ENCODE measurements around the gene TCP11L2.

The TCP11L2 gene

DNA sequence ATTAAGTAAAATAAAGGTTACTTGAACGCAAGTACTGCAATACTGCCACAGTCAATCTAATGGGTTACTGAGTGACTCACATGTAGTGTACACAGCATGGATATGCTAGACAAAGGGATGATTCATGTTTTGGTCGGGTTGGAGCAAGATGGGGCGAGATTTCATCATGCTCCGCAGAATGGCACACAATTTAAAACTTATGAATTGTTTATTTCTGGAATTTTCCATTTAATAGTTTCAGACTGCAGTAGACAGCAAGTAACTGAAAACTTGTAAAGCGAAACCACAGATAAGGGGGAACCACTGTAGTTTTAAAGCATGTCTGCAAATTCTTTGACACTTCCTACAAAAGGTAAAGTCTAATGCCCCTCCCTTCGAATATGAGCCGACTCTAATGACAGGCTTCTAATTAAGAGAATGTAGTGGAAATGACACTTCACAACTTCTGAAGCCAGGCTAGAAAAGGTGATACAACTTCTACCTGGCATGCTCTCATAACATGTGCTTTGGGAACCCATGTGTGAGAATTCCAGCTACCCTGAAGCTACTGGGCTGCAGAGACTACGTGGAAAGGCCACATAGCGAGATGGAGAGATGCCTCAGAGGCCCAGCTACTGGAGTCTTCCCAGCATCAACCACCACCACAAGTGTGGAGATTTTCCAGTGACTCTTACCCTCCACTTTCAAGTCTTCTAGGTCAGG, 13.9 kb upstream of the TCP11L2 start:
- no peak for DNase-seq
- H3K4me2 ChIP-seq (ENCODE audit: low read depth, low read length) = no peak overlapping the region
- TF ChIP-seq EZH2phosphoT487 (IDR thresholded peaks at IDR 0.05; ENCODE audit: low read length) = no peak
- no peak for TF ChIP-seq CTCF (IDR thresholded peaks at IDR 0.05; ENCODE audit: low read length)
- no peak for TF ChIP-seq EZH2 (optimal IDR thresholded peaks at IDR 0.05; ENCODE audit: low read depth, low read length)

GRCh38 chr12:106289196-106289681, 13.3 kb upstream of the TCP11L2 start:
- no peak overlapping the region for H3K27ac ChIP-seq (ENCODE audit: low read length)
- H3K9me3 ChIP-seq (replicated peaks; ENCODE audit: insufficient read depth, low read length) = no peaks in the 10 kb centered on the region
- no peak overlapping the region for H3K9ac ChIP-seq (ENCODE audit: low read length)
- H3K9me2 ChIP-seq (replicated peaks; ENCODE audit: insufficient read depth, low read length) = no peaks in the 10 kb centered on the region
- H3K4me2 ChIP-seq (ENCODE audit: low read depth, low read length) = no peak overlapping the region
- H4K20me1 ChIP-seq (ENCODE audit: insufficient read depth, low read length) = no peaks in the 10 kb centered on the region
- no peaks in the 10 kb centered on the region for H3K4me1 ChIP-seq (ENCODE audit: low read length)
- H3F3A ChIP-seq (ENCODE audit: insufficient read depth, low read length) = no peaks in the 10 kb centered on the region
- no peaks in the 10 kb centered on the region for H3K79me2 ChIP-seq (ENCODE audit: low read length)
- H3K4me3 ChIP-seq (ENCODE audit: low read length) = no peak overlapping the region
- DNase-seq = no peak
- H3K36me3 ChIP-seq (replicated peaks; ENCODE audit: insufficient read depth, low read length) = no peaks in the 10 kb centered on the region
- TF ChIP-seq EZH2phosphoT487 (IDR thresholded peaks at IDR 0.05; ENCODE audit: low read length) (no peak), CTCF (IDR thresholded peaks at IDR 0.05; ENCODE audit: low read length) (no peak), EZH2 (optimal IDR thresholded peaks at IDR 0.05; ENCODE audit: low read depth, low read length) (no peak)
- H3K27me3 ChIP-seq (replicated peaks; ENCODE audit: insufficient read depth, low read length) = no peaks in the 10 kb centered on the region
- H2AFZ ChIP-seq (ENCODE audit: low read length) = no peak overlapping the region

More for the DNA sequence above, 13.9 kb upstream of the TCP11L2 start:
- H3F3A ChIP-seq (ENCODE audit: insufficient read depth, low read length) = no peaks in the 10 kb centered on the region
- no peaks in the 10 kb centered on the region for H3K36me3 ChIP-seq (replicated peaks; ENCODE audit: insufficient read depth, low read length)
- H3K27me3 ChIP-seq (replicated peaks; ENCODE audit: insufficient read depth, low read length) = no peaks in the 10 kb centered on the region
- H3K4me1 ChIP-seq (ENCODE audit: low read length) = no peaks in the 10 kb centered on the region
- H4K20me1 ChIP-seq (ENCODE audit: insufficient read depth, low read length) = no peaks in the 10 kb centered on the region
- no peak overlapping the region for H3K9ac ChIP-seq (ENCODE audit: low read length)
- no peaks in the 10 kb centered on the region for H3K9me2 ChIP-seq (replicated peaks; ENCODE audit: insufficient read depth, low read length)
- no peak overlapping the region for H3K27ac ChIP-seq (ENCODE audit: low read length)
- H3K79me2 ChIP-seq (ENCODE audit: low read length) = no peaks in the 10 kb centered on the region
- H3K9me3 ChIP-seq (replicated peaks; ENCODE audit: insufficient read depth, low read length) = no peaks in the 10 kb centered on the region
- H3K4me3 ChIP-seq (ENCODE audit: low read length) = no peak overlapping the region
- no peak overlapping the region for H2AFZ ChIP-seq (ENCODE audit: low read length)

- DNase-seq = no peak
- H3K27ac ChIP-seq (ENCODE audit: low read length) = no peak overlapping the region
- H3K79me2 ChIP-seq (ENCODE audit: low read length) = no peaks in the 10 kb centered on the region
- no peaks in the 10 kb centered on the region for H3K4me1 ChIP-seq (ENCODE audit: low read length)
- H3K9me2 ChIP-seq (replicated peaks; ENCODE audit: insufficient read depth, low read length) = no peaks in the 10 kb centered on the region
- no peaks in the 10 kb centered on the region for H3F3A ChIP-seq (ENCODE audit: insufficient read depth, low read length)
- no peaks in the 10 kb centered on the region for H4K20me1 ChIP-seq (ENCODE audit: insufficient read depth, low read length)
- no peak overlapping the region for H3K9ac ChIP-seq (ENCODE audit: low read length)
- H3K27me3 ChIP-seq (replicated peaks; ENCODE audit: insufficient read depth, low read length) = no peaks in the 10 kb centered on the region
- no peak for TF ChIP-seq CTCF (IDR thresholded peaks at IDR 0.05; ENCODE audit: low read length)
- no peak for TF ChIP-seq EZH2 (optimal IDR thresholded peaks at IDR 0.05; ENCODE audit: low read depth, low read length)
- TF ChIP-seq EZH2phosphoT487 (IDR thresholded peaks at IDR 0.05; ENCODE audit: low read length) = no peak
- no peaks in the 10 kb centered on the region for H3K9me3 ChIP-seq (replicated peaks; ENCODE audit: insufficient read depth, low read length)
- H2AFZ ChIP-seq (ENCODE audit: low read length) = no peak overlapping the region
- no peaks in the 10 kb centered on the region for H3K36me3 ChIP-seq (replicated peaks; ENCODE audit: insufficient read depth, low read length)
- no peak overlapping the region for H3K4me3 ChIP-seq (ENCODE audit: low read length)
- H3K4me2 ChIP-seq (ENCODE audit: low read depth, low read length) = no peak overlapping the region
Observed at GRCh38 chr12:106290666-106291065, 11.9 kb upstream of the TCP11L2 start.
